T-helper 1 cell treated with Interleukin-12 subunit alpha and Interleukin-12 subunit beta and Interleukin-4 antibody, amounts not matched to agents 30 ng/mL and 1 ng/mL, for 36 hours (primary cell): ENCODE measurements around the gene TSPAN32. TPM values are rescaled to one million over a fixed set of nuclear protein-coding genes. Genes with fewer than 3 reads are reported as not detected.

Experiments
- intact Hi-C: fragments of 100-400 bp; cut with micrococcal nuclease; formaldehyde crosslinking; loops from one replicate; pipeline ENCODE4 v1.15.1; 2024
- total RNA-seq: library from RNA; stranded (reverse); gene quantifications from 2 replicates; pipeline ENCODE4 v1.2.3, GENCODE V29; 2022

Gene TSPAN32
- total RNA-seq, 1 donor from 2014 or later, result 23.1 TPM

- intact Hi-C loops, result no loop called here
Observed at GRCh38 chr11:2313051-2313951, 11.5 kb downstream of the TSPAN32 start.

GRCh38 chr11:2314136-2314524, 12.3 kb downstream of the TSPAN32 start:
- intact Hi-C loops, result no loop called here

GRCh38 chr11:2314525-2315394, 12.9 kb downstream of the TSPAN32 start:
- intact Hi-C loops, result no loop called here

- intact Hi-C loops, result no loop called here
Observed at GRCh38 chr11:2315395-2316168, 13.8 kb downstream of the TSPAN32 start.

- intact Hi-C loops, result no loop called here
Observed at GRCh38 chr11:2316169-2316962, 14.6 kb downstream of the TSPAN32 start.

- intact Hi-C loops, result no loop called here
Observed at GRCh38 chr11:2316963-2317244, 15.1 kb downstream of the TSPAN32 start.

GRCh38 chr11:2317354-2318050, 15.7 kb downstream of the TSPAN32 start:
- intact Hi-C loops, result no loop called here

GRCh38 chr11:2318123-2318522, 16.3 kb downstream of the TSPAN32 start:
- intact Hi-C loops, result no loop called here

GRCh38 chr11:2318707-2319106, 16.9 kb downstream of the TSPAN32 start:
- intact Hi-C loops, result no loop called here

- intact Hi-C loops, result no loop called here
Observed at GRCh38 chr11:2319791-2320472, 18.1 kb downstream of the TSPAN32 start.

GRCh38 chr11:2320568-2321310, 18.9 kb downstream of the TSPAN32 start:
- intact Hi-C loops, result no loop called here

- intact Hi-C loops, result no loop called here
Observed at GRCh38 chr11:2321311-2321683, 19.5 kb downstream of the TSPAN32 start.

GRCh38 chr11:2325123-2325522, 23.3 kb downstream of the TSPAN32 start:
- intact Hi-C loops, result no loop called here

- intact Hi-C loops, result no loop called here
Observed at GRCh38 chr11:2325719-2326118, 23.9 kb downstream of the TSPAN32 start.

- intact Hi-C loops, result no loop called here
Observed at GRCh38 chr11:2327032-2327431, 25.2 kb downstream of the TSPAN32 start.

GRCh38 chr11:2328021-2328420, 26.2 kb downstream of the TSPAN32 start:
- intact Hi-C loops, result no loop called here

- intact Hi-C loops, result no loop called here
Observed at GRCh38 chr11:2328656-2329354, 27.0 kb downstream of the TSPAN32 start.

GRCh38 chr11:2329551-2329950, 27.7 kb downstream of the TSPAN32 start:
- intact Hi-C loops, result no loop called here
